IMR-90 (cell line): Measurements from ENCODE around the gene FLII.

Experiments used
- CEBPB ChIP-seq: IDR thresholded peaks from 2 replicates; pipeline ENCODE4 v1.6.1; 2012; ENCODE audit warnings: low read depth, low read length, improper control_type of control experiment
- CTCF ChIP-seq: conservative IDR thresholded peaks from 2 replicates; pipeline ENCODE4 v1.5.1; 2012; ENCODE audit warnings: mild to moderate bottlenecking, low read depth, low read length, improper control_type of control experiment
- POLR2A ChIP-seq: IDR thresholded peaks from 2 replicates; pipeline ENCODE4 v1.6.1; 2012; ENCODE audit warnings: mild to moderate bottlenecking, low read depth, low read length
- USF2 ChIP-seq: fragments of 150-350 bp; IDR thresholded peaks from 2 replicates; pipeline ENCODE4 v1.6.1; 2017; ENCODE audit warnings: mild to moderate bottlenecking, antibody characterized with exemption, low read length, low read depth
- TF ChIP-seq, protein P1 (sequence below): fragments of 150-350 bp; IDR thresholded peaks from 2 replicates; pipeline ENCODE4 v1.6.1; 2016; ENCODE audit warnings: low read depth, mild to moderate bottlenecking, low read length, moderate library complexity, borderline replicate concordance

- TF ChIP-seq CTCF (no peak), POLR2A (no peak), CEBPB (no peak), USF2 (no peak)
- TF ChIP-seq, protein P1, sequence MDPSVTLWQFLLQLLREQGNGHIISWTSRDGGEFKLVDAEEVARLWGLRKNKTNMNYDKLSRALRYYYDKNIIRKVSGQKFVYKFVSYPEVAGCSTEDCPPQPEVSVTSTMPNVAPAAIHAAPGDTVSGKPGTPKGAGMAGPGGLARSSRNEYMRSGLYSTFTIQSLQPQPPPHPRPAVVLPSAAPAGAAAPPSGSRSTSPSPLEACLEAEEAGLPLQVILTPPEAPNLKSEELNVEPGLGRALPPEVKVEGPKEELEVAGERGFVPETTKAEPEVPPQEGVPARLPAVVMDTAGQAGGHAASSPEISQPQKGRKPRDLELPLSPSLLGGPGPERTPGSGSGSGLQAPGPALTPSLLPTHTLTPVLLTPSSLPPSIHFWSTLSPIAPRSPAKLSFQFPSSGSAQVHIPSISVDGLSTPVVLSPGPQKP: no peak
Observed at GRCh38 chr17:18236494-18236893, 22.0 kb downstream of the FLII start.
